Measurements from ENCODE around the gene COL4A1.

- TF ChIP-seq CTCF (IDR thresholded peaks at IDR 0.05; ENCODE audit: insufficient read depth, low read length) (no peak), SPI1 (IDR thresholded peaks at IDR 0.05; ENCODE audit: borderline replicate concordance, low read depth) (no peak), GABPA (IDR thresholded peaks at IDR 0.05; ENCODE audit: low read depth) (no peak), POLR2AphosphoS5 (IDR thresholded peaks at IDR 0.05; ENCODE audit: low read depth) (no peak)
Observed at GRCh38 chr13:110229905-110230563, 76.9 kb downstream of the COL4A1 start.
